ENCODE results near the gene MCF2L2. TPM values are rescaled to one million over a fixed set of nuclear protein-coding genes. Genes with fewer than 3 reads are reported as not detected.

Gene MCF2L2
- total and polyA plus RNA-seq, 2 donors (not counting 1 experiment from before 2014, with no cell fraction given), result 0.03 to 1.6 TPM

- Histone ChIP-seq H3K79me2 (ENCODE audit: control insufficient read depth, insufficient read depth, low read length) (no peaks in the 10 kb centered on the region), H4K20me1 (ENCODE audit: control insufficient read depth, insufficient read depth, low read length, poor library complexity, severe bottlenecking) (no peaks in the 10 kb centered on the region), H3K4me2 (replicated peaks; ENCODE audit: low read depth, low read length, poor library complexity, severe bottlenecking) (no peak overlapping the region), H3K27ac (ENCODE audit: low read length in 2 of 2) (no peak overlapping the region), H3K4me1 (ENCODE audit: control insufficient read depth in 2 of 2, insufficient read depth in 2 of 2, low read length in 2 of 2) (peaks cover 1 to 9% of the 10 kb centered on the region in 2 donors), H3K9me3 (ENCODE audit: control extremely low read depth in 1 of 3, control insufficient read depth in 2 of 3, insufficient read depth in 1 of 3, low read length in 2 of 3) (peaks cover 0 to 8% (median 1%) of the 10 kb centered on the region in 3 donors), H3K27me3 (replicated peaks in 1 of 4; ENCODE audit: control extremely low read depth in 1 of 4, control insufficient read depth in 3 of 4, insufficient read depth in 4 of 4, low read length in 3 of 4) (peaks cover 2 to 84% (median 69%) of the 10 kb centered on the region in 4 experiments), H3K36me3 (replicated peaks in 1 of 2; ENCODE audit: control extremely low read depth in 1 of 2, control insufficient read depth in 1 of 2, extremely low read depth in 1 of 2, insufficient read depth in 2 of 2, low read length in 1 of 2) (no peaks in the 10 kb centered on the region), H3K4me3 (ENCODE audit: control extremely low read depth in 1 of 5, extremely low read depth in 1 of 5, insufficient read depth in 1 of 5, low read depth in 2 of 5, low read length in 4 of 5) (no peak overlapping the region), H2AFZ (ENCODE audit: insufficient read depth, low read depth, low read length, poor library complexity, severe bottlenecking) (no peak overlapping the region), H3K9ac (ENCODE audit: low read length) (no peak overlapping the region)
- TF ChIP-seq, protein P1, sequence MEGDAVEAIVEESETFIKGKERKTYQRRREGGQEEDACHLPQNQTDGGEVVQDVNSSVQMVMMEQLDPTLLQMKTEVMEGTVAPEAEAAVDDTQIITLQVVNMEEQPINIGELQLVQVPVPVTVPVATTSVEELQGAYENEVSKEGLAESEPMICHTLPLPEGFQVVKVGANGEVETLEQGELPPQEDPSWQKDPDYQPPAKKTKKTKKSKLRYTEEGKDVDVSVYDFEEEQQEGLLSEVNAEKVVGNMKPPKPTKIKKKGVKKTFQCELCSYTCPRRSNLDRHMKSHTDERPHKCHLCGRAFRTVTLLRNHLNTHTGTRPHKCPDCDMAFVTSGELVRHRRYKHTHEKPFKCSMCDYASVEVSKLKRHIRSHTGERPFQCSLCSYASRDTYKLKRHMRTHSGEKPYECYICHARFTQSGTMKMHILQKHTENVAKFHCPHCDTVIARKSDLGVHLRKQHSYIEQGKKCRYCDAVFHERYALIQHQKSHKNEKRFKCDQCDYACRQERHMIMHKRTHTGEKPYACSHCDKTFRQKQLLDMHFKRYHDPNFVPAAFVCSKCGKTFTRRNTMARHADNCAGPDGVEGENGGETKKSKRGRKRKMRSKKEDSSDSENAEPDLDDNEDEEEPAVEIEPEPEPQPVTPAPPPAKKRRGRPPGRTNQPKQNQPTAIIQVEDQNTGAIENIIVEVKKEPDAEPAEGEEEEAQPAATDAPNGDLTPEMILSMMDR (IDR thresholded peaks at IDR 0.05), result no peak
- no peak for TF ChIP-seq EZH2 (IDR thresholded peaks at IDR 0.05; ENCODE audit: borderline replicate concordance, insufficient read depth, low read depth, low read length, poor library complexity, severe bottlenecking)
- H3K9me3 Mint-ChIP-seq (ENCODE audit: insufficient read depth), result peaks cover 2% of the 10 kb centered on the region
- POLR2A ChIA-PET, result no interaction called here
- DNase-seq (no peak), ATAC-seq (ENCODE audit: low read depth) (no peak)
- H3K27me3 Mint-ChIP-seq, result peaks cover 80% of the 10 kb centered on the region
- no peak overlapping the region for H3K4me3 Mint-ChIP-seq
- peaks cover 8% of the 10 kb centered on the region for H3K4me1 Mint-ChIP-seq
- H3K27ac Mint-ChIP-seq, result peak overlapping the region; percentile 16
- CTCF ChIA-PET, result interaction anchor here (0.6 to 1.5 kb wide), 2 partner anchors 30 to 240 kb away, joined by 3 to 6 read pairs; no protein-coding TSS in a partner anchor
- intact Hi-C loops (cut with micrococcal nuclease), result no loop called here
- 91% methylated on average over 8 of the region's 14 CpGs for WGBS (ENCODE audit: insufficient coverage)
Observed at GRCh38 chr3:183153210-183153950, 275.0 kb downstream of the MCF2L2 start.

DNA sequence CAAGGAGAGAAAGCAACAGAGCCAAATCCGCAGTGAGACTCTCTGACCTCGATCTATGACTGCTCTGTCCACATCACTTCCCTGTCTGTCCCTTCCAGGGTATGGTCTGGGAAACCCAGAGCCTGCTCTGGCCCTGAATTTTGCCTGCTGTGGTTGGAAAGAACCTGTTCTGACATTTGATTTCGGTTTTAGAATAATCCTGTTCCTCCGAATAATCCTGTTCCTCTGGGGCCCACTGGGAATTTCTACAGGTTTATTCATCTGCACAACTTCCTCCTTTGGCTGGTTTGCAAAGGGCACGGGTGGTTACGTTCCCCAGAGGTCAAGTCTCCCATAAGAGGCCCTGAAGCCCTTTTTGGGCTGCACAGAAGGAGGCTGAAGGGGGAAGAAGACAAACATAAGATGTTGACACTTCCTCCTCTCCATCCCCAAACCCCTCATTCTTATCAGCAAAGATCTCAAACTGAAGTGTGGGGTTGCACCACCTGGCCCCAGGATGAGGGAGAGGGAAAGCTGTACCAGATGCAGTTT, 276.5 kb downstream of the MCF2L2 start:
- intact Hi-C loops (cut with micrococcal nuclease), result no loop called here
- ChIA-PET POLR2A (no interaction called here), CTCF (no interaction called here)
- no peaks in the 10 kb centered on the region for H3K79me2 ChIP-seq (ENCODE audit: control insufficient read depth, insufficient read depth, low read length)
- H3K4me1 ChIP-seq (ENCODE audit: control insufficient read depth in 2 of 2, insufficient read depth in 2 of 2, low read length in 2 of 2), result peaks cover 0 to 3% of the 10 kb centered on the region in 2 donors
- DNase-seq (no peak), ATAC-seq (ENCODE audit: low read depth) (no peak)
- H3K4me2 ChIP-seq (replicated peaks; ENCODE audit: low read depth, low read length, poor library complexity, severe bottlenecking), result no peak overlapping the region
- WGBS (ENCODE audit: insufficient coverage), result 39% methylated on average over 4 of the region's 6 CpGs
- H3K4me3 ChIP-seq (ENCODE audit: control extremely low read depth in 1 of 5, extremely low read depth in 1 of 5, insufficient read depth in 1 of 5, low read depth in 2 of 5, low read length in 4 of 5), result no peak overlapping the region
- peaks cover 2 to 84% (median 68%) of the 10 kb centered on the region in 4 experiments for H3K27me3 ChIP-seq (replicated peaks in 1 of 4; ENCODE audit: control extremely low read depth in 1 of 4, control insufficient read depth in 3 of 4, insufficient read depth in 4 of 4, low read length in 3 of 4)
- no peaks in the 10 kb centered on the region for H3K36me3 ChIP-seq (replicated peaks in 1 of 2; ENCODE audit: control extremely low read depth in 1 of 2, control insufficient read depth in 1 of 2, extremely low read depth in 1 of 2, insufficient read depth in 2 of 2, low read length in 1 of 2)
- H3K27ac Mint-ChIP-seq, result no peak overlapping the region
- H3K9me3 ChIP-seq (ENCODE audit: control extremely low read depth in 1 of 3, control insufficient read depth in 2 of 3, insufficient read depth in 1 of 3, low read length in 2 of 3), result peaks cover 1 to 8% (median 1%) of the 10 kb centered on the region in 3 donors
- no peak overlapping the region for H3K9ac ChIP-seq (ENCODE audit: low read length)
- peaks cover 3% of the 10 kb centered on the region for H3K4me1 Mint-ChIP-seq
- TF ChIP-seq EZH2 (IDR thresholded peaks at IDR 0.05; ENCODE audit: borderline replicate concordance, insufficient read depth, low read depth, low read length, poor library complexity, severe bottlenecking), result no peak
- TF ChIP-seq, protein P1 (IDR thresholded peaks at IDR 0.05), result no peak
- no peaks in the 10 kb centered on the region for H3K9me3 Mint-ChIP-seq (ENCODE audit: insufficient read depth)
- no peak overlapping the region for H3K4me3 Mint-ChIP-seq
- peaks cover 82% of the 10 kb centered on the region for H3K27me3 Mint-ChIP-seq
- H4K20me1 ChIP-seq (ENCODE audit: control insufficient read depth, insufficient read depth, low read length, poor library complexity, severe bottlenecking), result no peaks in the 10 kb centered on the region
- no peak overlapping the region for H2AFZ ChIP-seq (ENCODE audit: insufficient read depth, low read depth, low read length, poor library complexity, severe bottlenecking)
- H3K27ac ChIP-seq (ENCODE audit: low read length in 2 of 2), result no peak overlapping the region

Measured in B cell (primary cell).